ENCODE measurements around the gene CFAP99. TPM values are rescaled to one million over a fixed set of nuclear protein-coding genes. Genes with fewer than 3 reads are reported as not detected.

CFAP99 gene
- total RNA-seq, 2 donors from 2014 or later = 0.32 to 0.49 TPM

DNA sequence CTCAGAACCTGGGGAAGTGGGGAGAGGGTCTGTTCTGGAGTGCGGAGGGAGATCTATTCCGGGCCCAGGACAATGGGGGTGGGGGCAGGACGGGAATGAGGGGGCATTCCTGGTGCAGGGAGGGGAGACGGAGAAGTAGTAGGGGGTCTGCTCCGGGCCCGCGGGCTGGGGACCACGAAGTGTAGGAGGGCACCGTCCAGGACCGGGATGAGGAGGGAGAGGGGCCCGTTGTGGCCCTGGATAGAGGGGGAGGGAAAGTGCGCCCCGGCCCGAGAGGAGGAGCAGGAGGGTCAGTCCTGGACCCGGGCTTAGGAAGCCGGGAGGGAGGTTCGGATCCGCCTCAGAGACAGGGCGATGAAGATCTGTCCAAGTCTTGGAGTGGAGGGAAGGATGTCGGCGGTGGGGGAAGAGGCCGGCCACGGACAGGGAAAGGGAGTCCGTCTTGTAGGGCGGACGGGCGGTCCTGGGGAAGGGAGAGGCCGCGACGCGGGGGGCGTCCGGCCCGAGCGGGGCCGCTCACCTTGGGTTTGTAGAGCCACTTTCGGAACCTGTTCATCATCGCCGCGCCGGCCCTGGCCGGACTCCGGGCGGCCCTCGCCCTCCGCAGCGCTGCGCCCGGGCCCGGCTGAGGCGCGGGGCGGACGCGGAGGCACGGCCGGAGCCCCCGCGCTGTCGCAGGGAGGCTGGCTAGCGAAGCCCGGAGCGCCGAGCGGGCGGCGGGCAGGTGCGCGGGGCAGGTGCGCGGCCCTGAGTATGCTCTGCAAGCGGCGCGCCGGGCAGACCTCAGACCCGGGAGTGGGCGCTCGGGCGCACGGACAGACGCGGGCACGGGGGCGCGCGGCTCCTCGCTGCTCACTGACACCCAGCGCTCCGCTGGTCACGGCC, 748 bp upstream of the CFAP99 start, which contains the start of gene ZFYVE28:
Gene ZFYVE28, minus strand, starts transcription at position 881 of the 885 bp plus-strand sequence. Its CDS starts 322 bp downstream, at position 559.
- peak within 1 kb of the TSS; percentile 78 to 84 for H3K9ac ChIP-seq (ENCODE audit: low read depth in 2 of 2, low read length in 2 of 2)
- intact Hi-C loops (cut with DNase I) = no loop called here
- DNase-seq = peak; percentile 34
- H3K9me3 ChIP-seq = no peaks in the 10 kb centered on the region
- H3K27ac ChIP-seq = peak within 1 kb of the TSS; percentile 40
- H3K4me3 ChIP-seq = peak within 1 kb of the TSS; percentile 69
- no peaks in the 10 kb centered on the region for H3K36me3 ChIP-seq
- no peaks in the 10 kb centered on the region for H3K27me3 ChIP-seq
- TF ChIP-seq, protein P1, sequence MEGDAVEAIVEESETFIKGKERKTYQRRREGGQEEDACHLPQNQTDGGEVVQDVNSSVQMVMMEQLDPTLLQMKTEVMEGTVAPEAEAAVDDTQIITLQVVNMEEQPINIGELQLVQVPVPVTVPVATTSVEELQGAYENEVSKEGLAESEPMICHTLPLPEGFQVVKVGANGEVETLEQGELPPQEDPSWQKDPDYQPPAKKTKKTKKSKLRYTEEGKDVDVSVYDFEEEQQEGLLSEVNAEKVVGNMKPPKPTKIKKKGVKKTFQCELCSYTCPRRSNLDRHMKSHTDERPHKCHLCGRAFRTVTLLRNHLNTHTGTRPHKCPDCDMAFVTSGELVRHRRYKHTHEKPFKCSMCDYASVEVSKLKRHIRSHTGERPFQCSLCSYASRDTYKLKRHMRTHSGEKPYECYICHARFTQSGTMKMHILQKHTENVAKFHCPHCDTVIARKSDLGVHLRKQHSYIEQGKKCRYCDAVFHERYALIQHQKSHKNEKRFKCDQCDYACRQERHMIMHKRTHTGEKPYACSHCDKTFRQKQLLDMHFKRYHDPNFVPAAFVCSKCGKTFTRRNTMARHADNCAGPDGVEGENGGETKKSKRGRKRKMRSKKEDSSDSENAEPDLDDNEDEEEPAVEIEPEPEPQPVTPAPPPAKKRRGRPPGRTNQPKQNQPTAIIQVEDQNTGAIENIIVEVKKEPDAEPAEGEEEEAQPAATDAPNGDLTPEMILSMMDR (IDR thresholded peaks at IDR 0.05) = no peak
- peaks cover 22% of the 10 kb centered on the region for H3K4me1 ChIP-seq

DNA sequence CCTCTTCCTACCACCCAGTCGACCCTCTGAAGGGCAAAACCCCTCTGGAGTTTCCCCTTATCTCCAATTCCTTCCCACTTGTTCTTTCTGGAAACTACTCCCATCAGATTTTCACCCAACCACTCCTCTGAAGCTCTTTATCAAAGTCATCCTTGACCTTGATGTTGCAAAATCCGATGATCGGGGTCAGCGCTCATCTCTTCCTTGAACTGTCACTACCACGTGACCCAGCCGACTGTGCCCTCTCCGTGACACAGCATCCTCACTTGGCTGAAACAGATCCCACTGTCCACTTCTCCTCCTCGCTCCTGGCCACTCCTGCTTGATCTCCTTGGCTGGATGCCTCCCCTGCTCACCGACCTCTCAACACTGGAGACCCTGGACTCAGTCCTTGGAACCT, 1.1 kb downstream of the CFAP99 start:
- intact Hi-C loops (cut with DNase I) = no loop called here
- no peaks in the 10 kb centered on the region for H3K36me3 ChIP-seq
- no peak overlapping the region for H3K27ac ChIP-seq
- no peaks in the 10 kb centered on the region for H3K9me3 ChIP-seq
- peaks cover 8% of the 10 kb centered on the region for H3K4me1 ChIP-seq
- H3K9ac ChIP-seq (ENCODE audit: low read depth in 2 of 2, low read length in 2 of 2) = peak overlapping the region in 1 of 2 donors; percentile 59
- TF ChIP-seq, protein P1 (IDR thresholded peaks at IDR 0.05) = no peak
- H3K4me3 ChIP-seq = no peak overlapping the region
- no peaks in the 10 kb centered on the region for H3K27me3 ChIP-seq
- DNase-seq = no peak

DNA sequence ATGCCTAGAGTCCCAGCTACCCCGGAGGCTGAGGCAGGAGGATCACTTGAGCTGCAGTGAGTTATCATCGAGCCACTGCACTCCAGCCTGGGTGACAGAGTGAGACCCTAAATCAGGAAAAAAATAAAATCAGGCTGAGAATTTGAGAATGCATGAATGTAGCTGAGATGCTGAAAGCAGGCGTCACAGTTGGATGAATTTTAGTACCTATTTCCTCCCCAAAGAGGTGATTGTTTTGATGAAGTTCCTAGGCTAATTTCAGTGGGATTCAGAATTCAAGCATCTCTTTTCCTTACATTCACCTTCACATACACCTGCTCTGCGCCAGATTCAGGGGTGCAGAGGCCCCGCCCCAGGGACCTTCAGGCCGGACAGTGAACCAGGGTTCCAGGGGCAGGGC, 3.2 kb downstream of the CFAP99 start:
- TF ChIP-seq, protein P1 (IDR thresholded peaks at IDR 0.05) = no peak
- Histone ChIP-seq H3K9ac (ENCODE audit: low read depth in 2 of 2, low read length in 2 of 2) (no peak overlapping the region), H3K27ac (no peak overlapping the region), H3K36me3 (no peaks in the 10 kb centered on the region), H3K9me3 (no peaks in the 10 kb centered on the region), H3K27me3 (no peaks in the 10 kb centered on the region), H3K4me3 (no peak overlapping the region), H3K4me1 (peaks cover 5% of the 10 kb centered on the region)
- intact Hi-C loops (cut with DNase I) = no loop called here
- DNase-seq = no peak

DNA sequence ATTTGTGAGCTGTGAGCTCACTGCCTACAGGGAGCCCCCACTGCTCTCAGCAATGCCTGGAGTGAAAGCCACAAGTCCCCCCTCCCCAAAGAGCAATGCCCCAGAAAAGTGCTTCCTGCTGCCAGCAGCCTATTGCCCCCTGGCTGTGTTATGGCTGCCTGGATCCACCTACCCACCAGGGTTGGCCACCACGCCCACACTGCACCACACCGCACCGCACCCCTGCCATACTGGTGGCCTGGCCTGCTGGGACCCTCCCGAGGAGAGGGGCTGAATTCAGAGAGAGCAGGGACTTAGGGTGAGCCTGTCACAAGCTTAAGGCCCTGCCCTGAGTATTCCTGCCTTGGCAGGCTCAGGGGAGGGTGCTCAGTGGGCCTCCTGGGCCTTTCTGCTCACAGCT, 4.3 kb downstream of the CFAP99 start:
- TF ChIP-seq, protein P1 (IDR thresholded peaks at IDR 0.05) = no peak
- Histone ChIP-seq H3K9me3 (no peaks in the 10 kb centered on the region), H3K27me3 (no peaks in the 10 kb centered on the region), H3K27ac (no peak overlapping the region), H3K36me3 (no peaks in the 10 kb centered on the region), H3K4me1 (peaks cover 5% of the 10 kb centered on the region), H3K4me3 (no peak overlapping the region), H3K9ac (ENCODE audit: low read depth in 2 of 2, low read length in 2 of 2) (no peak overlapping the region)
- no peak for DNase-seq
- intact Hi-C loops (cut with DNase I) = no loop called here

DNA sequence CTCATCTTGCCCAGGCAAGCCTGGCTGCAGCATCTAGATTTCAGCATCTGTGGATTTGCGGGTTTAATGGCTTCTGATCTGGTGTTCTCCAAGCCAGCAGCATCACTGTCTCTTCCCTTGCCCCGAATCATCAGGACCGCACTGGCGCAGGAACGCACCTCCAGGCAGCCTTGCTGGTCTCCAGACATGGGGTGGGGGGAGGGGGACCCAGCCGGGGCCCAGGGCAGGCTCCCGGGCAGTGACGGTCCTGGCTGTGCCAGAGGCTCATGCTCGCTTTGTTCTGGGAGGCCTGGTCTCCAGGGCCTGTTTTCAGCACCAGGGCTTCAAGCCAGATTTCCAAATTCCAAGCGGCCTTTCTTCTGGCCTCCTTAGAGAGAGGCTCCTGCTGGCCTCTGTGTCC, 4.9 kb downstream of the CFAP99 start:
- no peak for DNase-seq
- TF ChIP-seq, protein P1 (IDR thresholded peaks at IDR 0.05) = no peak
- Histone ChIP-seq H3K27ac (no peak overlapping the region), H3K9ac (ENCODE audit: low read depth in 2 of 2, low read length in 2 of 2) (no peak overlapping the region), H3K36me3 (no peaks in the 10 kb centered on the region), H3K4me1 (peaks cover 5% of the 10 kb centered on the region), H3K4me3 (no peak overlapping the region), H3K9me3 (no peaks in the 10 kb centered on the region), H3K27me3 (no peaks in the 10 kb centered on the region)
- intact Hi-C loops (cut with DNase I) = no loop called here

All from colonic mucosa (tissue), 4 donors.